Mucosa of stomach (tissue), 1 donor: ENCODE data around the gene EPB41L3.
"Not testable (repeated sequence)": the region's sequence is repeated elsewhere in the genome, so short reads cannot be mapped to it uniquely, and the experiment has no call there.

Source experiments
- H3K27me3 ChIP-seq: one replicate; pipeline ENCODE4 v1.7.0; 2013; ENCODE audit warnings: mild to moderate bottlenecking, low read length; ENCODE audit not compliant: control insufficient read depth, insufficient read depth
- H3K36me3 ChIP-seq: one replicate; pipeline ENCODE4 v1.7.0; 2013; ENCODE audit warnings: low read length; ENCODE audit not compliant: control insufficient read depth, insufficient read depth
- H3K4me1 ChIP-seq: one replicate; pipeline ENCODE4 v1.7.0; 2013; ENCODE audit warnings: mild to moderate bottlenecking, low read length; ENCODE audit not compliant: control insufficient read depth, insufficient read depth
- H3K4me3 ChIP-seq: one replicate; pipeline ENCODE4 v1.7.0; 2013; ENCODE audit warnings: low read length
- H3K9ac ChIP-seq: one replicate; pipeline ENCODE4 v1.7.0; 2013; ENCODE audit warnings: mild to moderate bottlenecking, low read length, moderate library complexity
- H3K9me3 ChIP-seq: one replicate; pipeline ENCODE4 v1.7.0; 2013; ENCODE audit warnings: mild to moderate bottlenecking, low read length, moderate library complexity; ENCODE audit not compliant: control insufficient read depth
- donor health status: Pancreatic carcinoma.

EPB41L3 gene

GRCh38 chr18:5510135-5510846 is 33.5 kb downstream of the EPB41L3 start:
- Histone ChIP-seq H3K4me3 (no peak overlapping the region), H3K4me1 (no peaks in the 10 kb centered on the region), H3K9me3 (no peaks in the 10 kb centered on the region), H3K9ac (no peak overlapping the region), H3K36me3 (no peaks in the 10 kb centered on the region), H3K27me3 (no peaks in the 10 kb centered on the region)

GRCh38 chr18:5508821-5509220 is 35.0 kb downstream of the EPB41L3 start:
- no peaks in the 10 kb centered on the region for H3K36me3 ChIP-seq
- H3K27me3 ChIP-seq = no peaks in the 10 kb centered on the region
- H3K9me3 ChIP-seq = no peaks in the 10 kb centered on the region
- no peak overlapping the region for H3K9ac ChIP-seq
- H3K4me3 ChIP-seq = no peak overlapping the region
- H3K4me1 ChIP-seq = no peaks in the 10 kb centered on the region

GRCh38 chr18:5507756-5508155 is 36.0 kb downstream of the EPB41L3 start:
- Histone ChIP-seq H3K4me1 (no peaks in the 10 kb centered on the region), H3K36me3 (no peaks in the 10 kb centered on the region), H3K9ac (no peak overlapping the region), H3K4me3 (no peak overlapping the region), H3K27me3 (no peaks in the 10 kb centered on the region), H3K9me3 (no peaks in the 10 kb centered on the region)

GRCh38 chr18:5506174-5506573 is 37.6 kb downstream of the EPB41L3 start:
- H3K4me3 ChIP-seq = no peak overlapping the region
- H3K27me3 ChIP-seq = no peaks in the 10 kb centered on the region
- no peaks in the 10 kb centered on the region for H3K36me3 ChIP-seq
- H3K9ac ChIP-seq = no peak overlapping the region
- no peaks in the 10 kb centered on the region for H3K4me1 ChIP-seq
- no peaks in the 10 kb centered on the region for H3K9me3 ChIP-seq

- Histone ChIP-seq H3K4me3 (no peak overlapping the region), H3K9me3 (no peaks in the 10 kb centered on the region), H3K36me3 (no peaks in the 10 kb centered on the region), H3K9ac (no peak overlapping the region), H3K27me3 (no peaks in the 10 kb centered on the region), H3K4me1 (no peaks in the 10 kb centered on the region)
Measured at GRCh38 chr18:5503740-5504139, 40.1 kb downstream of the EPB41L3 start.

- Histone ChIP-seq H3K36me3 (no peaks in the 10 kb centered on the region), H3K4me3 (no peak overlapping the region)
Measured at GRCh38 chr18:5500158-5500939, 43.4 kb downstream of the EPB41L3 start.

GRCh38 chr18:5498452-5498851 is 45.3 kb downstream of the EPB41L3 start:
- H3K9me3 ChIP-seq = no peaks in the 10 kb centered on the region
- H3K27me3 ChIP-seq = no peaks in the 10 kb centered on the region
- H3K36me3 ChIP-seq = no peaks in the 10 kb centered on the region
- no peak overlapping the region for H3K9ac ChIP-seq
- H3K4me1 ChIP-seq = no peaks in the 10 kb centered on the region
- H3K4me3 ChIP-seq = no peak overlapping the region

More at GRCh38 chr18:5500158-5500939, 43.4 kb downstream of the EPB41L3 start:
- Histone ChIP-seq H3K9ac (no peak overlapping the region), H3K4me1 (no peaks in the 10 kb centered on the region), H3K9me3 (no peaks in the 10 kb centered on the region), H3K27me3 (no peaks in the 10 kb centered on the region)

GRCh38 chr18:5496305-5496704 is 47.5 kb downstream of the EPB41L3 start:
- Histone ChIP-seq H3K9me3 (no peaks in the 10 kb centered on the region), H3K27me3 (no peaks in the 10 kb centered on the region), H3K4me1 (no peaks in the 10 kb centered on the region), H3K36me3 (no peaks in the 10 kb centered on the region), H3K9ac (no peak overlapping the region), H3K4me3 (no peak overlapping the region)

- no peaks in the 10 kb centered on the region for H3K27me3 ChIP-seq
- H3K9ac ChIP-seq = no peak overlapping the region
- no peaks in the 10 kb centered on the region for H3K36me3 ChIP-seq
- no peak overlapping the region for H3K4me3 ChIP-seq
- no peaks in the 10 kb centered on the region for H3K9me3 ChIP-seq
- H3K4me1 ChIP-seq = no peaks in the 10 kb centered on the region
Measured at GRCh38 chr18:5490753-5491480, 52.9 kb downstream of the EPB41L3 start.

GRCh38 chr18:5488844-5489243 is 55.0 kb downstream of the EPB41L3 start:
- Histone ChIP-seq H3K9ac (no peak overlapping the region), H3K9me3 (no peaks in the 10 kb centered on the region), H3K4me3 (no peak overlapping the region), H3K36me3 (no peaks in the 10 kb centered on the region), H3K4me1 (no peaks in the 10 kb centered on the region), H3K27me3 (no peaks in the 10 kb centered on the region)

GRCh38 chr18:5488044-5488443 is 55.8 kb downstream of the EPB41L3 start:
- not testable (repeated sequence) for H3K27me3 ChIP-seq, H3K4me3 ChIP-seq, H3K9me3 ChIP-seq

GRCh38 chr18:5484526-5484925 is 59.3 kb downstream of the EPB41L3 start:
- Histone ChIP-seq H3K9ac (no peak overlapping the region), H3K27me3 (no peaks in the 10 kb centered on the region), H3K4me3 (no peak overlapping the region), H3K36me3 (no peaks in the 10 kb centered on the region), H3K4me1 (no peaks in the 10 kb centered on the region), H3K9me3 (no peaks in the 10 kb centered on the region)

More at GRCh38 chr18:5488044-5488443, 55.8 kb downstream of the EPB41L3 start:
- H3K9ac ChIP-seq, H3K4me1 ChIP-seq, H3K36me3 ChIP-seq: not testable (repeated sequence)
